Loucy (cell line): ENCODE results near the gene CERS6.
"Not testable (repeated sequence)": the region's sequence is repeated elsewhere in the genome, so short reads cannot be mapped to it uniquely, and the experiment has no call there.

Experiments used
- CTCF ChIP-seq: fragments of 200-600 bp; sonication (generic); conservative IDR thresholded peaks from 2 replicates; pipeline ENCODE4 v1.5.1; 2014; ENCODE audit warnings: mild to moderate bottlenecking, antibody characterized with exemption, low read length
- EZH2phosphoT487 ChIP-seq: fragments of 200-600 bp; IDR thresholded peaks from 2 replicates; pipeline ENCODE4 v1.6.1; 2018; ENCODE audit warnings: antibody characterized with exemption, mild to moderate bottlenecking, moderate library complexity, borderline replicate concordance

- TF ChIP-seq CTCF, EZH2phosphoT487: not testable (repeated sequence)
Measured at GRCh38 chr2:168412301-168412700, 43.8 kb upstream of the CERS6 start.
